Globus pallidus (tissue), 1 donor: ENCODE results near the gene HES5.

Source experiments
- DNase-seq: peaks from one replicate; pipeline ENCODE4 v3.0.0-alpha.2; 2015; ENCODE audit warnings: low spot score

HES5 gene

DNA sequence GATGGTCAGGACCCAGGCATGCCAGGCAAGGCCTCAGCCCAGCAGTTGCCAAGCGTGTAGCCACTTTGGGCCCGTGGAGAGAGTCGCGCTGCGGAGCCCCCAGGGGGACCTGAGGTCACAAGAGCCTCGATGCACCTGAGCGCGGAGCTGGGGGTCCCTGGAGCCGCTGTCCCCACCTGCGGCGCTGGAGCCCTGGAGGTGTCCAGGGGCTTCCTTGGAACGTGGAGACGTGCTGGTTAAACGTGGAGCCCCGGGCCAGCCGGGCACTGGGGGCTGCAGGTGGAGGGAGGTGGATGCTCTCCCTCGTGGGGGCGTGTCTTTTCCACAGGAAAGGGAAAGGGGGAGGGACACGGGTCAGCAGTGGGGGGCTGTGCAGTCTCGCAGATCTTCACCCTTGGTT, 50.9 kb downstream of the HES5 start:
- no peak for DNase-seq
